GM19438 (cell line): Measurements from ENCODE around the gene TNMD.

Source experiments
- ATAC-seq: cut with Tn5 transposase; IDR thresholded peaks from one replicate; pipeline ENCODE4 v1.9.1; 2021; ENCODE audit warnings: low read depth; ENCODE audit not compliant: unreplicated experiment

Gene TNMD

GRCh38 chrX:100643956-100644860, 59.5 kb downstream of the TNMD start, which contains the start of gene SRPX2:
Gene SRPX2 (plus strand): TSS chrX:100644199. CDS start chrX:100646323, 2,124 bp downstream.
- ATAC-seq = no peak

- ATAC-seq = no peak
Observed at GRCh38 chrX:100645106-100645505, 60.4 kb downstream of the TNMD start.

DNA sequence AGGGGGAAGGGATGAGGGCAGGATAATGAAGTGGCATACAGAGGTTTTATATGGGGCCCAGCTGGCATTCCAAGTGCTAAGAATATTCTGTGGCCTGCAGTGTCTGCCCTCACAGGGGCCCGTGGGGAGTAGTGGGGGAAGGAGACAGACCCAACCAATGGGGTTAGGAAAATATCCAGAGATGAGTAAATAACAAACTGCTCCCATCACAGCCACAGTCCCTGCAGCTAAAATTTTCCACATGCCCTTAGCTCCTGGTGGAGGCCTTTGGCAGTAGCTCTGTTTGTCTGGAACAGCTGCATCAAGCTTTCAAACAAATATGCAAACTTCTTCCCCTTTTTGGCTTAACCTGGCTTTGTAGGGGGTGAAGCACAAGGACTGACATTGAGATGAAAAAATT, 62.4 kb downstream of the TNMD start:
- no peak for ATAC-seq

DNA sequence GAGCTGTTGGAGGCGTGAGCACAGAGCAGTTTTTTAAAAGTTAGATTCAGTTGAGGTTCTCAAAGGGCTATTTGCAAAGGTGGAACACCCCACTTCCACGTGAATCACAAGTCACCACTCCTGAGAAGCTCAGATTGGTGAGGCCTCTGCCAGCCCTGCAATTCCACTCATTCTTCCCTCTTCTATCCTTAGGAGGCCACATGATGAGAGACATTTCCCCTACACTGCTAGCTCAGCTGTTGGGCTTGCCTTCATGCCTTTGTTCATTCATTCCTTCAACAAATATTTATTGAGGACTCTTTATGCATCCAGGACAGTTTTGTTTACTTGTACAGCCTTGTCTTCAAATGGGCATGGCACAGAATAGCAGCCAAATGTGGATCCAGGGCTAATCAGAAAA, 63.0 kb downstream of the TNMD start:
- no peak for ATAC-seq

DNA sequence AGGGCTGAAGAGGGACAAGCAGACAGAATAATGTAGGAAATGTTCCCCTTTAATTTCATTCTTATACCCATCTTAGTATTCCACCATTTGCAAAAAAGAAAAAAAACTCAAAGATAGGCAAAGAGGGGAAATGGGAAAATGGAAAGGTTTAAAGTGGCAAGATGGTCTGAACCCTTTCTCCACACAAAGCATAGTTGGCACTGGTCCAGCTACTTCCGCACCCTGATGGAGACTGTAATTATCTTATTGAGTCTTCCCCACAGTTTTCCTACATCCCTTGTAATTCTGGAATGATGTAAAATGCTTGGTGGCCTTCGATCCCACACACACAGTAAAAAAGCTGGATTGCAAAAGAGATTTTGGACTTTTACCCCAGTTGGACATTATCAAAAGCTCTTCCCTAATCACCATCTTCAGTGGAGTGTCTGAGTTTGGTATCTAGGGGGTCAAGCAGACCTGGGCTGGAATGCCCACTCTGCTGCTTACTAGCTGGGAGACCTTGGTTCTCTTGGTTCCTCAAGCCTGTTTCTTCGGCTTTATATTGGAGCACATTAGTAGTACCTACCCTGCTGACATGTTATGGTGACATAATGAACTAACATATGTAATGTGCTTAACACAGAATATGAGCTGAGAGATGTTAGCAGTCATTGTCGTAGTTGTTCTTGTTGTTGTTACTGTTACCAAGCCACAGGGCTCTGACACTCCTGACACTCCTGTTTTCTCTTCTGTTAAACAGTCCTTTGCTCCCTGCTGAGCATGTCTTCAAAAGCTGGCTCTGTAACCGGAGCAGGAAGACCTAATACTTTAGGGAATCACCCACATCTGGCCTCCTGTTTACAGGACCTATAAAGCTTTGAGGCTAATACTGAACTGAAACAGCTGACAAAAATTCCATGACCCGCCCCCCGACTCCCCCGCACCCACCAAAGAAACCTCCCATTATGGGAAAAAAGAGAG, 64.0 kb downstream of the TNMD start:
- no peak for ATAC-seq
